ENCODE measurements around the gene MYO7B. TPM values are rescaled to one million over a fixed set of nuclear protein-coding genes. Genes with fewer than 3 reads are reported as not detected.

The MYO7B gene
- total RNA-seq, 2 experiments from 2014 or later = 3.3 TPM; not detected in 1

- no peak overlapping the region for H3K4me2 ChIP-seq (ENCODE audit: low read length)
- H3K4me3 ChIP-seq (ENCODE audit: low read depth, low read length, poor library complexity, severe bottlenecking) = no peak overlapping the region
- H4K20me1 ChIP-seq (ENCODE audit: insufficient read depth, low read length) = no peaks in the 10 kb centered on the region
- peak overlapping the region; percentile 69; the same call in 1 of the 2 replicates for H2AFZ ChIP-seq (ENCODE audit: low read length)
- ChIA-PET CTCF (ENCODE audit: unreplicated experiment) (interaction anchor here (0.6 to 2.4 kb wide), 11 partner anchors 9 to 61 kb away, joined by 3 to 21 read pairs (median 6); no protein-coding TSS in a partner anchor), POLR2A (interaction anchor here (1.0 to 1.7 kb wide), 8 partner anchors 16 to 239 kb away, joined by 3 to 6 read pairs (median 4); no protein-coding TSS in a partner anchor)
- H3K9me3 ChIP-seq (ENCODE audit: low read length) = no peaks in the 10 kb centered on the region
- no peak for TF ChIP-seq EZH2phosphoT487 (IDR thresholded peaks at IDR 0.05; ENCODE audit: borderline replicate concordance, low read depth, low read length)
- TF ChIP-seq CTCF (conservative IDR thresholded peaks at IDR 0.05; ENCODE audit: low read length) = peak; percentile 96
- intact Hi-C loops (cut with micrococcal nuclease; ENCODE audit: unreplicated experiment) = loop anchor here (1.0 to 10.0 kb wide), 4 partner anchors 49 to 273 kb away; partner anchors contain the start of gene SFT2D3
- H3K36me3 ChIP-seq (ENCODE audit: insufficient read depth, low read length) = no peaks in the 10 kb centered on the region
- DNase-seq (ENCODE audit: low spot score) = peak; percentile 74
- no peaks in the 10 kb centered on the region for H3K79me2 ChIP-seq (ENCODE audit: insufficient read depth, low read depth, low read length)
- H3K4me1 ChIP-seq (ENCODE audit: insufficient read depth, low read length, poor library complexity, severe bottlenecking) = no peaks in the 10 kb centered on the region
- no peaks in the 10 kb centered on the region for H3K9me2 ChIP-seq (ENCODE audit: insufficient read depth, low read length)
- no TSS peak for BruUV-seq (replicated peaks)
- H3K27ac ChIP-seq (ENCODE audit: low read depth, low read length, poor library complexity, severe bottlenecking) = no peak overlapping the region
Observed at GRCh38 chr2:127591221-127591923, 55.9 kb downstream of the MYO7B start.

GRCh38 chr2:127592761-127593227 is 57.3 kb downstream of the MYO7B start:
- H3K79me2 ChIP-seq (ENCODE audit: insufficient read depth, low read depth, low read length) = no peaks in the 10 kb centered on the region
- no peaks in the 10 kb centered on the region for H3K4me1 ChIP-seq (ENCODE audit: insufficient read depth, low read length, poor library complexity, severe bottlenecking)
- no peaks in the 10 kb centered on the region for H3K9me3 ChIP-seq (ENCODE audit: low read length)
- TF ChIP-seq EZH2phosphoT487 (IDR thresholded peaks at IDR 0.05; ENCODE audit: borderline replicate concordance, low read depth, low read length) (no peak), CTCF (conservative IDR thresholded peaks at IDR 0.05; ENCODE audit: low read length) (no peak)
- no peak overlapping the region for H3K4me3 ChIP-seq (ENCODE audit: low read depth, low read length, poor library complexity, severe bottlenecking)
- H3K36me3 ChIP-seq (ENCODE audit: insufficient read depth, low read length) = no peaks in the 10 kb centered on the region
- no peak overlapping the region for H2AFZ ChIP-seq (ENCODE audit: low read length)
- intact Hi-C loops (cut with micrococcal nuclease; ENCODE audit: unreplicated experiment) = loop anchor here (5.0 to 10.0 kb wide), 2 partner anchors 110 to 272 kb away; partner anchors contain the start of gene SFT2D3
- DNase-seq (ENCODE audit: low spot score) = no peak
- CTCF ChIA-PET (ENCODE audit: unreplicated experiment) = interaction anchor here (0.6 kb wide), 1 partner anchor 25 kb away, joined by 3 read pairs; no protein-coding TSS in a partner anchor
- H3K27ac ChIP-seq (ENCODE audit: low read depth, low read length, poor library complexity, severe bottlenecking) = no peak overlapping the region
- POLR2A ChIA-PET = no interaction called here
- no peaks in the 10 kb centered on the region for H3K9me2 ChIP-seq (ENCODE audit: insufficient read depth, low read length)
- H3K4me2 ChIP-seq (ENCODE audit: low read length) = no peak overlapping the region
- BruUV-seq (replicated peaks) = no TSS peak
- H4K20me1 ChIP-seq (ENCODE audit: insufficient read depth, low read length) = no peaks in the 10 kb centered on the region
